DOHH2 (cell line): ENCODE measurements around the gene RPS28.

Source experiments
- H3F3A ChIP-seq: fragments of 200-600 bp; sonication (generic), shearing (Covaris generic); 2 replicates; pipeline ENCODE4 v1.6.0; 2016; ENCODE audit warnings: antibody characterized with exemption, mild to moderate bottlenecking; ENCODE audit not compliant: control insufficient read depth, insufficient read depth
- H3K27ac ChIP-seq: fragments of 200-600 bp; sonication (generic); 2 replicates; pipeline ENCODE4 v1.5.1; 2014; ENCODE audit warnings: low read depth, mild to moderate bottlenecking, low read length, moderate library complexity
- H3K27me3 ChIP-seq: fragments of 200-600 bp; sonication (generic); 2 replicates; pipeline ENCODE4 v1.6.1; 2014; ENCODE audit warnings: mild to moderate bottlenecking, low read length, mixed read lengths; ENCODE audit not compliant: control insufficient read depth
- H3K36me3 ChIP-seq: fragments of 200-600 bp; sonication (generic); 2 replicates; pipeline ENCODE4 v1.6.1; 2014; ENCODE audit warnings: mild to moderate bottlenecking, low read length, moderate library complexity, mixed read lengths; ENCODE audit not compliant: control insufficient read depth
- H3K4me1 ChIP-seq: fragments of 200-600 bp; sonication (generic); 2 replicates; pipeline ENCODE4 v1.6.1; 2014; ENCODE audit warnings: mild to moderate bottlenecking, low read length, mixed read lengths; ENCODE audit not compliant: control insufficient read depth
- H3K4me2 ChIP-seq: fragments of 200-600 bp; sonication (generic); 2 replicates; pipeline ENCODE4 v1.6.0; 2014; ENCODE audit warnings: mild to moderate bottlenecking, low read length, moderate library complexity
- H3K4me3 ChIP-seq: fragments of 200-600 bp; sonication (generic); 2 replicates; pipeline ENCODE4 v1.5.1; 2014; ENCODE audit warnings: mild to moderate bottlenecking, low read length, mixed read lengths
- H3K79me2 ChIP-seq: fragments of 200-600 bp; sonication (generic); 2 replicates; pipeline ENCODE4 v1.6.1; 2014; ENCODE audit warnings: mild to moderate bottlenecking, low read length, mixed read lengths; ENCODE audit not compliant: control insufficient read depth
- H3K9me2 ChIP-seq: fragments of 200-600 bp; sonication (generic); replicated peaks from 2 replicates; pipeline ENCODE4 v1.6.1; 2014; ENCODE audit warnings: mild to moderate bottlenecking, low read length, mixed read lengths; ENCODE audit not compliant: control insufficient read depth
- H3K9me3 ChIP-seq: fragments of 200-600 bp; sonication (generic); 2 replicates; pipeline ENCODE4 v1.6.1; 2014; ENCODE audit warnings: antibody characterized with exemption, low read length, mixed read lengths; ENCODE audit not compliant: control insufficient read depth, insufficient read depth
- H4K20me1 ChIP-seq: fragments of 200-600 bp; sonication (generic); 2 replicates; pipeline ENCODE4 v1.6.0; 2014; ENCODE audit warnings: low read depth, mild to moderate bottlenecking, antibody characterized with exemption, low read length, moderate library complexity; ENCODE audit not compliant: control insufficient read depth, insufficient read depth
- CTCF ChIP-seq: fragments of 200-600 bp; sonication (generic); IDR thresholded peaks from one replicate; pipeline ENCODE4 v1.5.1; 2014; ENCODE audit warnings: antibody characterized with exemption, mild to moderate bottlenecking, low read depth, low read length; ENCODE audit not compliant: poor library complexity, severe bottlenecking
- EZH2phosphoT487 ChIP-seq: fragments of 200-600 bp; sonication (generic); IDR thresholded peaks from 2 replicates; pipeline ENCODE4 v1.6.1; 2017; ENCODE audit warnings: borderline replicate concordance, mild to moderate bottlenecking, antibody characterized with exemption, low read length, moderate library complexity, mixed read lengths

Gene RPS28

GRCh38 chr19:8355631-8356402 lies 34.5 kb downstream of the RPS28 start:
- no peak overlapping the region for H3K27ac ChIP-seq
- no peak overlapping the region for H3K4me2 ChIP-seq
- no peaks in the 10 kb centered on the region for H3K36me3 ChIP-seq
- peaks cover 11% of the 10 kb centered on the region for H3K27me3 ChIP-seq
- no peaks in the 10 kb centered on the region for H3K4me1 ChIP-seq
- H4K20me1 ChIP-seq = no peaks in the 10 kb centered on the region
- H3K79me2 ChIP-seq = no peaks in the 10 kb centered on the region
- TF ChIP-seq CTCF = no peak
- no peak for TF ChIP-seq EZH2phosphoT487
- no peaks in the 10 kb centered on the region for H3F3A ChIP-seq
- H3K9me2 ChIP-seq = no peaks in the 10 kb centered on the region
- no peak overlapping the region for H3K4me3 ChIP-seq
- H3K9me3 ChIP-seq = no peaks in the 10 kb centered on the region

- no peak for TF ChIP-seq CTCF
- no peaks in the 10 kb centered on the region for H3K36me3 ChIP-seq
- H3K9me3 ChIP-seq = no peaks in the 10 kb centered on the region
- no peaks in the 10 kb centered on the region for H3K9me2 ChIP-seq
- H3K79me2 ChIP-seq = no peaks in the 10 kb centered on the region
- H3K27me3 ChIP-seq = peaks cover 7% of the 10 kb centered on the region; the same call in 1 of the 2 replicates
- H4K20me1 ChIP-seq = no peaks in the 10 kb centered on the region
- H3F3A ChIP-seq = no peaks in the 10 kb centered on the region
- H3K4me3 ChIP-seq = no peak overlapping the region
- H3K4me1 ChIP-seq = no peaks in the 10 kb centered on the region
- no peak overlapping the region for H3K4me2 ChIP-seq
- no peak overlapping the region for H3K27ac ChIP-seq
Measured at GRCh38 chr19:8357007-8357521, 35.8 kb downstream of the RPS28 start.

- TF ChIP-seq CTCF (no peak), EZH2phosphoT487 (no peak)
- no peaks in the 10 kb centered on the region for H3K9me2 ChIP-seq
- no peak overlapping the region for H3K27ac ChIP-seq
- H3K79me2 ChIP-seq = no peaks in the 10 kb centered on the region
- H3K4me1 ChIP-seq = no peaks in the 10 kb centered on the region
- H3K4me2 ChIP-seq = no peak overlapping the region
- no peaks in the 10 kb centered on the region for H3K9me3 ChIP-seq
- no peaks in the 10 kb centered on the region for H4K20me1 ChIP-seq
- H3F3A ChIP-seq = no peaks in the 10 kb centered on the region
- H3K27me3 ChIP-seq = peaks cover 18% of the 10 kb centered on the region
- no peak overlapping the region for H3K4me3 ChIP-seq
- H3K36me3 ChIP-seq = no peaks in the 10 kb centered on the region
Measured at GRCh38 chr19:8358948-8359347, 37.7 kb downstream of the RPS28 start.
